Colon (tissue), 2 donors: ENCODE measurements around the gene KCNN3.

ENCODE experiments used
- FAIRE-seq: peaks from 2 replicates; lab custom pipeline; 2012; peaks lifted over from hg19 to GRCh38; lab: Jason Lieb, UNC
- donor health status: control.
- donor health status: control.

KCNN3 gene

GRCh38 chr1:154726896-154727753 lies 143.0 kb downstream of the KCNN3 start:
- FAIRE-seq, result no peak

DNA sequence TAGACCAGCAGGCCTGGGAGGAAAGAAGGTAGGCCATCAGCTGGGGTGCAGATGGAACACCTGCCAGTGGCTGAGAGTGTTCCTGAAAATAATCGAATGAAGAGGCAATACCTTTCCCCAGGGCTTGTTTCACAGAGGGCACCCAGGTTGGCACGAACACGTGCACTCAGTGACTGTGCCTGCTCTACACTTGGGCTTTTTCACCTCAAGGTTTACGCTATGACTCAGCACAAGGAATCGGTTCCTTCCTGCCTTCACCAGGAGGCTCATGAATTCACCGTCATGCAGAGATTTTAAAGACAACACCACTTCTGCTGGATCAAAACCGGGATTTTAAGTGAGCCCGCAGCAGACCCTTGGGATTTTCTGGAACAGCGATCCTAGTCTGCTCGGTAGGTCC lies 143.6 kb downstream of the KCNN3 start:
- FAIRE-seq, result no peak

GRCh38 chr1:154725865-154726264 lies 144.2 kb downstream of the KCNN3 start:
- no peak for FAIRE-seq

- no peak for FAIRE-seq
Measured at GRCh38 chr1:154720328-154721297, 149.5 kb downstream of the KCNN3 start.

DNA sequence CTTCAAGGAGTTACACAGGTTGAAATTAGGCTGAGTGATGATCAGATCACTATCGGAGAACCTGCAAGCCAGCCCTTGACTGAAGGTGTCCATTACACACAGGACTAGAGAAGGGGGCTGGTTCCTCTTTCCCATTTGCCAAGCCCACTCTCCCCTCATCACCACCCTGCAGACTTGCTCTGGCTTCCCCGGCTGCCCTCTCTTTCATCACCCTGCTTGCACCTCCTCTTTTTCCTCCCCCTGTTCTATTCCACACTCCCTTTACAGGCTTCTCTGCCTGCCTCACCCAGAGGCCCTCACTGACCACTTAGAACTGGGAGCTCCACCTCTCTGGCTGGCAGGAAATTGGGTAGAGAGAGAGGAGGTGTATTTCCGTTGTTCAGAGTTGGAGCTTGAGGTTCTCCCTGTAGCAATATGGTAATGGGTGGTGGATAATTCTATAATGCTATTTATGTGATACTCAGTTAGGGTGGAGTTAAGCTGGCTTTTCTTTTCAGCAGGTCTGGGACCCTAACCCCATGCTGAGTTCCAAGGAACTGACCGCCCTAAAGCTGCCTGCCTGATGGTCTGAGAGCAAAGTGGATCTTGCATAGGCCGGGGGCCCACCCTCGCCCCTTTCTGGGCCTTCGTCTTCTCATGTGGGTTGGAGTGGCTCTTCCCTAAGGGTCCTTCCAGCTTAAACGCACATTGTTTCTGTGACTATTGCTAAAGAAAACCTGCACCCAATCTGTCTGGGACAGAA lies 150.3 kb downstream of the KCNN3 start:
- FAIRE-seq, result no peak

- no peak for FAIRE-seq
Measured at GRCh38 chr1:154718566-154718965, 151.5 kb downstream of the KCNN3 start.

- no peak for FAIRE-seq
Measured at GRCh38 chr1:154717528-154717924, 152.6 kb downstream of the KCNN3 start.

- FAIRE-seq, result no peak
Measured at GRCh38 chr1:154716614-154717527, 153.2 kb downstream of the KCNN3 start.

GRCh38 chr1:154716011-154716410 lies 154.1 kb downstream of the KCNN3 start:
- no peak for FAIRE-seq

GRCh38 chr1:154715385-154715784 lies 154.7 kb downstream of the KCNN3 start:
- no peak for FAIRE-seq

DNA sequence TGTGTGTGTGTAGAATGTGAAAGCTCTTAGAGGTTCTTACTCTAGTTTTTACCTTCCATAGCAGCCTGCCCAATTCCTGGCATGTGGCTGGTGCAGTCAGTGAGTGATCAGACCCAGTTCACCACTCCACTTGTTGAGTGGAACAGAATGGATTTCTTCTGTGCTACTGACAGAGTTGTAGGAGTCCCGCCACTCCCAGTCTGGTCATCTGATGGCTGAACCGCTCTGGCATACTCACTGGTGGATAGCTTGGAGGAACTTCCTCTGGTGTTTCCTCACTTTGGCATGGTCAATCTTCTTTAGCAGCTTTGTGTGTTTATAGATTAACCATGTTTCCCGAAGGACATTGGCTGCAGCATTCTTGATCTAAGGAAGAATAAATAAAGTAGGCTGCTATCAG lies 155.4 kb downstream of the KCNN3 start:
- no peak for FAIRE-seq

- no peak for FAIRE-seq
Measured at GRCh38 chr1:154714052-154714623, 155.9 kb downstream of the KCNN3 start.

- FAIRE-seq, result no peak
Measured at GRCh38 chr1:154713005-154713404, 157.1 kb downstream of the KCNN3 start.

DNA sequence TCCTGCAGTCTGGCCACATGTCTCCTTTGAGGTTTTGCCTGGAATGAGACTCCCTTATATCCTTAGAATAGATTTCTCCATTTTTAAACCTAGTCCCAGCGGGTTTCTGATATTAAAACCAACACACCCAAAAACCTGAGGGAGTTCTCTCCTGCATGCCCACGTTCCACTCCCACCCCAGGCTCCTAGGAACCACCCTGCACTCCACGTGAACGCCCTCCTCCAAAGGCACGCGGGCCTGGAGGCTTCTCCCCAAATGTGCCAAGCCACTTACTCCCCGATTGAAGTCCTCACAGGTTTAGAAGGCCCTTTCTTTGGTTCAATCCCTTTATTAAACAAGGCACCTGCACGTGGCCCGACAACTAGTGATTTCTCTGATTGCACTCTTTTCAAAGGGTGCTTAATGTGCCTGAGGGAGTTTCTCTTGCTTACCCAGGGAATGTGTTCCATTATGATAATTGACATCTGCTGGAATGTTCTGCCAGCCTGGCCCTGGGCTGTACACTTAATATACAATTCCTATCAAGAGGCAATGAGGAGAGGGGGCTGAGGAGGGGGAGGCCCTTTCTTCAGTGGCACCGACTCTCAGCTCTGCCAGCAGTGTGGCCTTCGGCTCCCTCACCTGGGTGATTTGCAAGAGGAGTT lies 157.8 kb downstream of the KCNN3 start:
- FAIRE-seq, result no peak

GRCh38 chr1:154711416-154711815 lies 158.7 kb downstream of the KCNN3 start:
- no peak for FAIRE-seq

GRCh38 chr1:154710106-154710505 lies 160.0 kb downstream of the KCNN3 start:
- FAIRE-seq, result no peak

DNA sequence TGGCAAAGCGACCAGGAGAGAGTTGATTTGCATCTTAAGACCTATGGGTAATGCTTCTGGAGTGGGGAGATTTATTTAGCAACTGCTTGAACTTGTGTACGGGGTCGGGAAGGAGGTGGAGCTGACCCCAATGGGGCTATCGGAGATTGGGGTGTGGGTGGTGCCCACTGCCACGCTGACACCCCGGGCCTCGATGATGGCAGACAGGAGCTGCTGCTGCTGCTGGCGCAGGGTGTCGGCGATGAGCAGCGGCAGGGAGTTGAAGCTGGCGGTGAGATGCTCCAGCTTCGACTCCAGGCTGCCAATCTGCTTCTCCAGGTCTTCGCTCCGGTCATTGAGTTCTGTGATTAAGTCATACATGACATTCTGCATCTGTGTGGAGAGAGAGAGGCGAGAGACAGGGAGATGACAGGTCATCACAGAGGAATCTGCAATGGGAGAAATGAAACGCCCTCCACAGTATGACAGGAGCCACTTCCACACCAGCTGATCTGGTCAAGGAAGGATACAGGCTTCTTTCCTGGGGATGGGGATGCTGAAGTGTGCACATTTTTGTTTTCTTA lies 162.1 kb downstream of the KCNN3 start:
- FAIRE-seq, result no peak

DNA sequence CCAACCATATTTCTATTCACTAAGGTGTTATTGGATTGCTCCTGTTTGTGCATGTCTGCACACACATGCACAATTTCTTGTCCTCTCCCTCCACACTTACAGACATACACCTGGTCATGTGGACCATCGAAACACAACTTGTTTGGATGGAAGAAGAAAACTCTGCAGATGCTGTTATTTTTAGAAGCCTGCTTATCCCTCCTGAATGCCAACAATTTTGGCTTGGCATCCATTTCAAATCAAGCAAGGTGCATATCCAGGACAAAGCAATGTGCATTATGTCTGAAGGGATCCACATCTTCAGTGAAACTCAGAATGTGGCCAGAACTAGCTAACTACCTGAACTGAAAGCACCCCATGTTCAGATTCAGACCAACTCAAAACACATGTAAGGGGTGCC lies 163.2 kb downstream of the KCNN3 start:
- no peak for FAIRE-seq

- FAIRE-seq, result no peak
Measured at GRCh38 chr1:154705544-154705943, 164.5 kb downstream of the KCNN3 start.

GRCh38 chr1:154703170-154703569 lies 166.9 kb downstream of the KCNN3 start:
- no peak for FAIRE-seq
